K562 (cell line): ENCODE measurements around the gene MAP2K7. TPM values are rescaled to one million over a fixed set of nuclear protein-coding genes. Genes with fewer than 3 reads are reported as not detected.

Experiments used
- CEBPG ChIP-seq, 3 experiments: fragments of 200-800 bp in 1 of 3; sonication (Bioruptor generic) in 1 of 3; sonication (generic) in 1 of 3; formaldehyde crosslinking in 1 of 3; IDR thresholded peaks in 2 of 3; conservative IDR thresholded peaks in 1 of 3; 2 replicates each; pipeline versions ENCODE4 v1.6.1 to v1.8.0; 2016 to 2022; ENCODE audit warnings: missing compliant biosample characterization in 2 of 3, missing genetic modification characterization in 2 of 3, mild to moderate bottlenecking in 1 of 3, missing genetic modification reagents in 1 of 3
- FOXA3 ChIP-seq, 2 experiments: fragments of 450-650 bp in 1 of 2; sonication (generic) in 1 of 2; formaldehyde crosslinking; IDR thresholded peaks in 1 of 2; conservative IDR thresholded peaks in 1 of 2; 2 replicates each; pipeline versions ENCODE4 v1.4.0 to v1.8.0; 2020 to 2022; ENCODE audit warnings: mild to moderate bottlenecking in 2 of 2, missing genetic modification reagents in 1 of 2
- IFI16 ChIP-seq: fragments of 250-450 bp; sonication (Bioruptor Pico); IDR thresholded peaks from 2 replicates; pipeline ENCODE4 v2.1.2; 2022; ENCODE audit warnings: mild to moderate bottlenecking, inconsistent platforms
- KDM4B ChIP-seq, 2 experiments: fragments of 450-650 bp in 1 of 2; sonication (generic) in 1 of 2; IDR thresholded peaks; 2 replicates each; pipeline ENCODE4 v1.6.1; 2016 to 2017; ENCODE audit warnings: borderline replicate concordance in 2 of 2, antibody characterized with exemption in 1 of 2, low read depth in 1 of 2, mild to moderate bottlenecking in 1 of 2
- KDM5B ChIP-seq: fragments of 200-600 bp; sonication (generic); IDR thresholded peaks from 2 replicates; pipeline ENCODE4 v1.6.1; 2012; ENCODE audit warnings: low read depth, mild to moderate bottlenecking, moderate library complexity, low read length, control low read depth, inconsistent platforms; ENCODE audit not compliant: insufficient replicate concordance
- MAZ ChIP-seq, 2 experiments: fragments of 450-650 bp in 1 of 2; sonication (generic) in 1 of 2; formaldehyde crosslinking; IDR thresholded peaks in 1 of 2; conservative IDR thresholded peaks in 1 of 2; 2 replicates each; pipeline versions ENCODE4 v1.4.0 to v1.5.0; 2020; ENCODE audit warnings: mild to moderate bottlenecking in 1 of 2, missing genetic modification reagents in 1 of 2
- polyA plus RNA-seq, 8 experiments: library from polyadenylated mRNA; depleted of rRNA in 4 of 8; stranded (reverse) in 5 of 8; unstranded in 3 of 8; fragments of >200 nt; fragmentation: Nextera tagmentation in 2 of 8; fragmentation: Illumina TruSeq in 1 of 8; extraction: Ambion mirVana in 2 of 8; extraction: Trizol in 1 of 8; gene quantifications; 2 replicates each; pipeline versions ENCODE4 v1.2.1 to v1.2.3, GENCODE V29; 2011 to 2014; ENCODE audit warnings: inconsistent platforms in 1 of 8, missing spikeins in 1 of 8
- total RNA-seq, 7 experiments: library from RNA; depleted of rRNA in 6 of 7; stranded (reverse); fragments of >200 nt in 6 of 7; fragmentation: Illumina TruSeq in 2 of 7; extraction: Trizol in 2 of 7; gene quantifications; 2 replicates each; pipeline versions ENCODE4 v1.2.1 to v1.2.3, GENCODE V29; 2011 to 2021; ENCODE audit warnings: low replicate concordance in 1 of 7
- TF ChIP-seq, protein P1 (sequence below): sonication (generic); formaldehyde crosslinking; IDR thresholded peaks from 2 replicates; pipeline ENCODE4 v1.9.0; 2022; ENCODE audit warnings: mild to moderate bottlenecking, missing genetic modification reagents

Gene MAP2K7
- total and polyA plus RNA-seq, 9 of the 15 experiments (the other 6 are each of a cell fraction or from before 2014, with no cell fraction given): 0.51 to 45.8 (median 14.1) TPM

DNA sequence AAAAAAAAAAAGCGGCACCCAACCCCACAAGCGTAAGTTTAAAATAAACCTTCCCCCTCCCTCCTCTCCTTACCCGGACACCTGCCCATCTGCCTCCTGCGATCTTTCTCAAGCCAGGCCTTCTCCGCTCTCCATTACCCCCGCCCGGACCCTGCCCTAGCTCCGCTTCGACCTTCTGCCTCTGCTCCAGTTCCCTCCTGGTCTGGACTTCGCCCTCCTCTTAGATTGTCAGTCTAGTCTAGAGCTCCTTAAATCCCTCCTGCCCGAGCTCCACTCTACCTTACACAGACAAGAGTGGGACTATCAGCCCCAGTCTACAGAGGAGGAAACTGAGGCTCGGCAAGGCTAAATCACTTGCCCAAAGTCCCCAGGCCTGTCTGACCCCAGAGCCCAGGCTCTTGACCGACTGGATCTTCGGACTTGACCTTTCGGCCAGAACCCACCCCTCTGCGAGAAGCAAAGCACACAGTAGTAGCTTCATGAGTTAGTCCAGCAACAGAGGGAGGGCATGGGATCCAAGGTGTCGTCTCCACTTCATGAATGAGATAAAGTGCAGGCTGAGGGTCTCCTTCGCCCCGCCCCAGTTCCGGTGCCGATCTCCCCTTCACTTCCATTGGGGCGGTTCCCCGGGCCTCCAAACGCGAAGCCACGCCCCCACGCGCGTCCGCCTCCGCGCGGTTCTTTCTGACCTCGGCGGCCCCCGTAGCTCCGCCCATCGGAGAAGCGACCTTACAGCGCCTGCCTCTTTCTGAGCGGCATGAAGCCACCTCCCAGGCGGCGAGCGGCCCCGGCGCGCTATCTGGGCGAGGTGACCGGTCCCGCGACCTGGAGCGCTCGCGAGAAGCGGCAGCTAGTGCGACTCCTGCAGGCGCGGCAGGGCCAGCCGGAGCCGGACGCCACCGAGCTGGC is 16.2 kb downstream of the MAP2K7 start, which contains the start of gene SNAPC2 (continued):
- 0 out of 4 replicates have a peak, but pooled peaks of 1 of the 2 experiments have one; percentile 53 for TF ChIP-seq KDM4B (IDR thresholded peaks at IDR 0.05; ENCODE audit: borderline replicate concordance in 2 of 2, low read depth in 1 of 2)
- peak; percentile 44 for TF ChIP-seq KDM5B
- TF ChIP-seq, protein P1, sequence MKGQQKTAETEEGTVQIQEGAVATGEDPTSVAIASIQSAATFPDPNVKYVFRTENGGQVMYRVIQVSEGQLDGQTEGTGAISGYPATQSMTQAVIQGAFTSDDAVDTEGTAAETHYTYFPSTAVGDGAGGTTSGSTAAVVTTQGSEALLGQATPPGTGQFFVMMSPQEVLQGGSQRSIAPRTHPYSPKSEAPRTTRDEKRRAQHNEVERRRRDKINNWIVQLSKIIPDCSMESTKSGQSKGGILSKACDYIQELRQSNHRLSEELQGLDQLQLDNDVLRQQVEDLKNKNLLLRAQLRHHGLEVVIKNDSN (CRISPR knock-in tag): peak; percentile 40; the same call in 1 of the 2 replicates
- TF ChIP-seq IFI16 (CRISPR knock-in tag): no peak
- TF ChIP-seq FOXA3 (CRISPR knock-in tag; conservative IDR thresholded peaks at IDR 0.05 in 1 of 2, IDR thresholded peaks at IDR 0.05 in 1 of 2): peak in 1 of 2 experiments; percentile 18; a peak in 1 of 4 replicates
- TF ChIP-seq MAZ (CRISPR knock-in tag; conservative IDR thresholded peaks at IDR 0.05 in 1 of 2, IDR thresholded peaks at IDR 0.05 in 1 of 2): peak; percentile 65 to 75
- no peak for TF ChIP-seq CEBPG (CRISPR knock-in tag; IDR thresholded peaks at IDR 0.05)
- no peak for TF ChIP-seq CEBPG (tag; conservative IDR thresholded peaks at IDR 0.05 in 1 of 2, IDR thresholded peaks at IDR 0.05 in 1 of 2)
